Pancreas (tissue), 10 donors: ENCODE measurements around the gene NAV2. TPM values are rescaled to one million over a fixed set of nuclear protein-coding genes. Genes with fewer than 3 reads are reported as not detected.

Experiments
- ATAC-seq, 4 donors: fragments of 200-7000 bp; cut with Tn5 transposase; one replicate each; pipeline versions ENCODE4 v1.8.0 to v1.9.1; 2020; ENCODE audit warnings: mild to moderate bottlenecking in 4 of 4, moderate library complexity in 4 of 4
- DNase-seq, 6 donors: peaks; one replicate each; pipeline ENCODE4 v3.0.0-alpha.2; 2020
- FAIRE-seq: peaks from 2 replicates; lab custom pipeline; 2012; peaks lifted over from hg19 to GRCh38; lab: Jason Lieb, UNC
- H3K27ac ChIP-seq, 4 donors: fragments of 200-600 bp; sonication (generic); 1 replicate in 3 of 4; 2 replicates in 1 of 4; pipeline versions ENCODE4 v1.5.0 to v1.8.0; 2020
- H3K27me3 ChIP-seq, 4 donors: fragments of 200-600 bp; one replicate each; pipeline ENCODE4 v1.8.0; 2021
- H3K36me3 ChIP-seq, 3 donors: fragments of 200-600 bp; sonication (generic) in 1 of 3; one replicate each; pipeline versions ENCODE4 v1.5.0 to v1.8.0; 2020 to 2021
- H3K4me1 ChIP-seq, 3 donors: fragments of 200-600 bp; one replicate each; pipeline ENCODE4 v1.8.0; 2021
- H3K4me3 ChIP-seq, 4 donors: fragments of 200-600 bp; sonication (generic) in 2 of 4; one replicate each; pipeline versions ENCODE4 v1.5.0 to v1.8.0; 2020 to 2021
- H3K9me3 ChIP-seq, 4 donors: fragments of 200-600 bp; one replicate each; pipeline ENCODE4 v1.8.0; 2021
- CTCF ChIP-seq, 4 donors: fragments of 200-600 bp; sonication (generic) in 3 of 4; IDR thresholded peaks; one replicate each; pipeline versions ENCODE4 v1.5.0 to v1.8.0; 2021; ENCODE audit warnings: antibody characterized with exemption in 4 of 4
- WGBS, 2 donors: extraction: QIAGEN DNeasy Blood & Tissue Kit; methylation state at CpG; one replicate each; pipeline ENCODE4 v1.1.7; 2013; 5-methylcytosine and 5-hydroxymethylcytosine counted together
- intact Hi-C, 3 donors: fragments of 100-400 bp; cut with DNase I; formaldehyde crosslinking; loops; one replicate each; pipeline versions ENCODE4 v1.11.1 to v1.14.2; 2022
- polyA plus RNA-seq, 2 donors: library from polyadenylated mRNA; stranded (reverse); fragments of 200-250 nt; gene quantifications; one replicate each; pipeline ENCODE4 v1.2.3, GENCODE V29; 2013
- total RNA-seq, 6 donors: library from RNA; stranded (reverse); fragmentation: NEBNext Ultra II Directional in 4 of 6; extraction: Animal tissue kit (Norgen Biotek cat#: 25700) in 4 of 6; gene quantifications; one replicate each; pipeline versions ENCODE4 v1.2.1 to v1.2.4, GENCODE V29; 2021 to 2023
- donor health status: healthy with polysubstance abuse.
- donor health status: DM: no; HTN: no; CAD: no; lungs with moderate emphysema.
- donor health status: DM: no; HTN: no; CAD: no.
- donor health status: control.
- donor health status: control.
- donor health status: Bipolar disorder and iron deficiency.
- donor health status: DM: yes; HTN: yes; CAD: no.
- donor health status: DM: no; HTN: no; CAD: no.
- donor health status: DM: no; HTN: no; CAD: no.
- donor health status: DM: yes; HTN: yes; CAD: no.

NAV2 gene
- total and polyA plus RNA-seq, 8 donors = 5.8 to 26.9 (median 16.3) TPM

- H3K4me3 ChIP-seq = no peak overlapping the region
- DNase-seq (no peak), FAIRE-seq (no peak), ATAC-seq (no peak)
- peaks cover 0 to 58% (median 5%) of the 10 kb centered on the region in 3 donors for H3K36me3 ChIP-seq
- TF ChIP-seq CTCF (IDR thresholded peaks at IDR 0.05) = no peak
- peaks cover 5 to 10% (median 7%) of the 10 kb centered on the region in 3 donors for H3K4me1 ChIP-seq
- H3K27ac ChIP-seq = no peak overlapping the region
- H3K9me3 ChIP-seq = no peaks in the 10 kb centered on the region
- H3K27me3 ChIP-seq = no peaks in the 10 kb centered on the region
- intact Hi-C loops = no loop called here
- 96 to 97% methylated on average over 4 of the region's 4 CpGs for WGBS, 2 donors
These were observed 382.6 kb downstream of the NAV2 start for GRCh38 chr11:20095189-20095588.

- FAIRE-seq = no peak
- Histone ChIP-seq H3K4me3 (no peak overlapping the region), H3K27me3 (no peaks in the 10 kb centered on the region), H3K27ac (no peak overlapping the region), H3K9me3 (no peaks in the 10 kb centered on the region), H3K36me3 (peaks cover 0 to 58% (median 8%) of the 10 kb centered on the region in 3 donors), H3K4me1 (no peaks in the 10 kb centered on the region)
- peak in 2 of 4 donors; percentile 37 to 67 for ATAC-seq
- no peak for DNase-seq
- 80 to 84% methylated on average over 13 of the region's 13 CpGs for WGBS, 2 donors
- intact Hi-C loops = no loop called here
- TF ChIP-seq CTCF (IDR thresholded peaks at IDR 0.05) = no peak
These were observed 384.9 kb downstream of the NAV2 start for GRCh38 chr11:20097319-20098221.

GRCh38 chr11:20099527-20099926, 386.9 kb downstream of the NAV2 start:
- Histone ChIP-seq H3K4me1 (no peaks in the 10 kb centered on the region), H3K4me3 (no peak overlapping the region), H3K36me3 (peaks cover 0 to 60% (median 12%) of the 10 kb centered on the region in 3 donors), H3K9me3 (no peaks in the 10 kb centered on the region), H3K27me3 (no peaks in the 10 kb centered on the region), H3K27ac (no peak overlapping the region)
- no peak for DNase-seq
- no peak for FAIRE-seq
- ATAC-seq = no peak
- intact Hi-C loops = no loop called here
- TF ChIP-seq CTCF (IDR thresholded peaks at IDR 0.05) = no peak
- WGBS, 2 donors = 90 to 92% methylated on average over 2 of the region's 2 CpGs

GRCh38 chr11:20102397-20102796, 389.8 kb downstream of the NAV2 start:
- no peak overlapping the region for H3K4me3 ChIP-seq
- no peaks in the 10 kb centered on the region for H3K4me1 ChIP-seq
- H3K36me3 ChIP-seq = peaks cover 0 to 65% (median 13%) of the 10 kb centered on the region in 3 donors
- TF ChIP-seq CTCF (IDR thresholded peaks at IDR 0.05) = no peak
- intact Hi-C loops = loop anchor here in 1 of 3 donors (10.0 kb wide), 1 partner anchor 148 kb away; no protein-coding TSS in a partner anchor
- no peaks in the 10 kb centered on the region for H3K27me3 ChIP-seq
- 77 to 78% methylated on average over 5 of the region's 5 CpGs for WGBS, 2 donors
- no peak overlapping the region for H3K27ac ChIP-seq
- H3K9me3 ChIP-seq = no peaks in the 10 kb centered on the region
- FAIRE-seq (no peak), ATAC-seq (no peak), DNase-seq (no peak)

GRCh38 chr11:20103281-20103680, 390.6 kb downstream of the NAV2 start:
- Histone ChIP-seq H3K27me3 (no peaks in the 10 kb centered on the region), H3K9me3 (no peaks in the 10 kb centered on the region), H3K4me3 (no peak overlapping the region), H3K36me3 (peaks cover 0 to 64% (median 14%) of the 10 kb centered on the region in 3 donors), H3K27ac (no peak overlapping the region), H3K4me1 (no peaks in the 10 kb centered on the region)
- FAIRE-seq (no peak), ATAC-seq (no peak), DNase-seq (no peak)
- no peak for TF ChIP-seq CTCF (IDR thresholded peaks at IDR 0.05)
- 94 to 95% methylated on average over 7 of the region's 7 CpGs for WGBS, 2 donors
- intact Hi-C loops = loop anchor here in 1 of 3 donors (10.0 kb wide), 1 partner anchor 148 kb away; no protein-coding TSS in a partner anchor
